Inflammatory macrophage (primary cell): Measurements from ENCODE around the gene LRP2.

Experiments used
- DNase-seq, 2 donors: peaks; one replicate each; pipeline ENCODE4 v3.0.0-alpha.2; 2020 to 2022

The LRP2 gene

DNA sequence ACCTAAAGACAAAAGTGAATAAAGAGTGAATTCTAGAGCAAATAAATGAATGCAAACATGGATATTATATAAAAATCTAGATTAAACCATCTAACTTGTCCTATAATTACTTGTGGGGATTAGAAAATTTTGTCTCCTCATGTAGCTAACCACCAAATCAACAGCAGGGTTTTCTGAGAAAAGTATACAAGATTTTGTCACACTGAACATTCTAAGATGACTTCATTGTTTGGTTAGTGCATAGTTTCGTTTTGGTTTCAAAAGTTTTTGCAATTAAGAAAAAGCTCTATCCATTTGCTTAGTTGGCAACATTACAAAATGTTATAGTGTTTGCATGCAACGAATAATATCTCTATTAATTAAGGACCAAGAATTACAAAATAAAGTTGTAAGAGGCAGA is 125.0 kb downstream of the LRP2 start:
- DNase-seq = no peak

DNA sequence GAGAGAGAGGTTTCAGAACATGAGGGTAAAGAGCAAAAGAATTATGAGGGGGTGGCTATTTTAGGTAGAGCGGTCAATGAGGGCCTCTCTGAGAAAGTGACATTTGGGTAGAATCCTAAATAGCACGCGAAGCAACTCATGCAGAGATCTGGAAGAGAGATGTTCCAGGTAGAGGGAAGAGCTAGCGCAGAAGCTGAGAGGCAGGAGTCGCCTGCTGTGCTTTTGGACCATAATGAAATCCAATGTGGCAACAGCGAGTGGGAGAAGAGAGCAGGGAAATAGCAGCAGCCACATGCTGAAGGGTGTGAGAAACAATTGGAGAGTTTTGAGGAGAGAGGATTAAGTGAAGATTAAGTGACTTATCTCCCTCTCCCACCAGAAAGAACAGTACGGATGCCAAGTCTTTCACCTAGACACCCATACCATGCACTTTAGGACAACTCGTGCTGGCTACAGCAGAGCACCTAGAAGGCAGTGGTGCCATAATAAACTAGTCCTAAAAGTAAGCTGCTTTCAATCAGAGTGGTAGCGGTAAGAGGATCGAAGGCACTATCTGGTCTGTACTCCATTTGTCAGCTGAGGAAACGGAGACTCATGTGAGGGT is 129.7 kb downstream of the LRP2 start:
- no peak for DNase-seq

DNA sequence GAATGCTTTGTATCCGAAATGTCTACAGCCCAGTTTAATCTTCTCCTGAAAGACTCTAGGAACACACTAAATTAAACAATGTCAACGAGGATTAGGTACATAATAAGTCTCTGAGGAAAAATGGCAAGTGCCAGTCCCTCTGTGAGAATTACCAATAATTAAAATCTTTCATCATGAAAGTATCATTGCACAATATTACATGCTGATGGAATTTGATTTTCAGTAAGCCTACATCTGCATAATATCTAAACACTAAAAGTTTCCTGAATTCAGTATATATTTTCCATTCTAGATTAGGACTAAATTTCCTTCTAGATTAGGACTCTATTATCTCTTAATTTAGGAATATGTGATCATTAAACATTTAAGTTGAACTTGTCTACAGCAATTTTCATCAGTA is 132.1 kb downstream of the LRP2 start:
- no peak for DNase-seq

DNA sequence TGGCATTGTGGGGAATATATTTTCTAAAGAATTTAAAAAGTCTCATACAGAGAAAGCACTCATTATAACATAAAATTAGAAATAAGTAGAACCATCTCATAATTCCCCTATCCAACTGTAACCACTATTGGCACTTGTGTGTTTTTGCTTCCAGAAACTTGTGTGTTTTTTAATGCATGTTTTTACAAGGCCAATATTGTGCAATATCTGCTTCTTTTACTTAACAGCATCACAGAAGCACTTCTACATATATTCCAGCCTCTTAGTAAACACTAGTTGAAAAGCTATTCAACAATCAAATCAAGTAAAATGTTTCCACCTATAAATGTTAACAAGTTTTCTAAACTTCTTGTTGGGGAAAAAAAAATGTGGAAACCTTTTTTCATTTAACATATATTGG is 132.7 kb downstream of the LRP2 start:
- DNase-seq = no peak

DNA sequence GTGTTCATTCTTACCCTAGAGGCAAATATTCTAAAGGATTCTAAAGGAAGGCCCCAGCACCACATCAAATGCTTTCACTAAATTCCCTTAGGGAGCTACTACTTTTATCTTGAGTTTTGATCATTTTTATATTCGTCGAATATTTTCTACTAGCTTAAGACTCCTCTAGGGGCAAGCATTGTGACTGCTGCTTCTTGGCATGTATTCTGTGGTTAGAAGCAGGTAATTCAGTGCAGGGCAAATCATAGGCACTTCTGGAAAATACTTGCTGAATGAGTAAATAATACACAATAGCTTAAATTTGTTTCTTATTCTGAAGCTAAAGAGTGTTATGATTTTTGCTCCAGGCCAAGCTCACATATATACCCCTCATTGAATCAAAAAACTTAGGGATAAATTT is 136.4 kb downstream of the LRP2 start:
- no peak for DNase-seq

DNA sequence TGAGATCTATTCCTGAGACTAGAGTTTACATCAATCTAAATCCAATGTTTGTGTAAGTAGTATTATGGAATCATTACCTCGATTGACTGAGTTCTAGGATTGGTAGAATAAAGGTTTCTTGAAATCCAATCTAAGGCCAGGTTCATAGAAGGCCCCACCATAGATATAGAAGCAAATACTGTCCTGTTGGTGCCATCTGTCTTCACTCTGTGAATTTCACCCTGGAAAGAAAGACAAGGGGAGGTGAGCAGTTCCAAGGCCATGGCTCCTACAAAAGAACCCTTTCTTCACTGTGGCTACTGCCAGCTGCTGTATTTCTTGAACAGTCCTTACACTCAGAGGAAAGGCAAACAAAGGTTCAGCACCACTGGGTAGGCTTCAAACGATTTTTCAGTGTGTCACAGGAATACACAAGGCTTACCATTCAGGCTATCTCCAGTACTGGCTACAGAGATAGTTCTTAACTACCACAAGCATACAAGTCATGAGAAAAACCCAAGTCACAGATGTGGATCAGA is 137.0 kb downstream of the LRP2 start:
- DNase-seq = no peak

DNA sequence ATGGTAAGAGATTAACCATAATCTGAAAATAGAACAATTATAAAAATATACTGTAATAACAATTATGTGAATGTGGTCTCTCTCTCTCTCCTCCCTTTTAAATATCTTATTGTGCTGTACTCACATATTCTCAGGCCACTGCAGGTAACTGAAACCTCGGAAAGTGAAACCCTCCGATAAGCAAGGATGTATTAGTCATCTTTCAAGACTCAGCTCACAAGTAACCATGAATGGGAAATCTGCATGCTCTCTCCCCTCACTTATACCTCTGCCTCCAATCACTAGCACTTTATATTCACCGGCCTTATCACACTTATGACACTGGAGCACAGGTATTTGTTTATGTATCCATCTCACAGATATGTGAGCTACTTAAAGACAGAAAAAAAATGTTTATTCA is 139.7 kb downstream of the LRP2 start:
- no peak for DNase-seq

DNA sequence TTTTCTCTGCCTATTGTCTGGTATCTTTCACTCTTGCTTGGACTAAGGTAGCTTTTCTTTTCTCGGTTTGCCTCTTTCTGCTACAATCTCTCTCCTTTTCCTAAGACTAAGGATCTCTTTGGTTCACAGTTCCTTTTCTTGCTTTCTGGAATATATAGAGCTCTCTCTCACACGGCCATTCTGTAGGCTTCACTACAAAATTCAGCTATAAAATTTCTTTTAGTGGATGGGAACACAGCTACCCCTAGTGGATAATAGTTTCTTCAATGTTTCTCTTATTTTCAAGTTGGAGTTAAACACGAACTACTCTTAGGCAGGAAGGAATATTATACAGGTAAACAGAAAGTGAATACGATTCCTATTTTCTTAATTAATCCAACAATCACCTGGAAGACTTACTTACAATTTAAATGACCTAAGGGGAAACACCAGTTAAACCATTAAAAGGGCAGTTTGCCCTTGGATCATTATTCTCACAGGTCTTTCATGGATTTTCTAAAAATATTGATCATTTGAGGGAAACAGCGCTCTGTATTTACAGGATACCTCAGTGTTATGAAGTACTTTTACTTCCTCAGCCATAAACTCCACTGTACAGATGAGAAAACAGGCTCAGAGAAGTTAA is 140.5 kb downstream of the LRP2 start:
- peak in 1 of 2 donors; percentile 19 for DNase-seq

DNA sequence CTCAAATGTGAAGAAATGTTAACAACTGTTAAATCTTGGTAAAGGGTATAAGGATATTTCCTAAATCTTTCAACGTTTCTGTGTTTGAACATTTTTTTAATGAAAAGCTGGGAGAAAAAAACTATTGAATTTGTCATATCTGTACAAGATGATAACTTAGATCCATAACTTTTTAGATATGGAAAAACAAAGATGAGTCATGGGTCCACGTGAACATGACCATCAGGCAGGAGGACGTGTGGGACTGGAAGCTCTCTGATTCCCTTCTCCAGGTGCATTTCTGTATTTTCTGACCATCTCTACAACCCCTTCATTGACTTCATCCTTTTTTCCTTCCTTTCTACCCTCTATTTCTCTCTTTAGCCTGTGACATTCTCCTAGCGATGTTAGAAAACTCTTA is 151.4 kb downstream of the LRP2 start:
- DNase-seq = no peak

DNA sequence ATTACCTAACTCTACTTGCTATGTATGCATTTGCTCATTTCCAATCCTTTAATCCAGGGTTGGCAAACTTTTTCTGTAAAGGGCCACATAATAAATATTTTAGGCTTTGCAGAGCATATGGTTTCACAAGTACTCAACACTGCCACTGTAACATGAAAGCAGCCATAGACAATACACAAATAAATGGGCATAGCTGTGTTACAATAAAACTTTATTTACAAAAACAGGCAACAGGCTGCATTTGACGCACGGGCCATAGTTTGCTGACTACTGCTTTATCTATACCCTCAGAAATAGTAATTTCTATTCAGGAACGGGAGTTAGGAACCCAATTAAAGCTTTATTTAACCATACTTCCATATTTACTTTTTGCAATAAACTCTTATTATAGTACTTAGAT is 154.3 kb downstream of the LRP2 start:
- no peak for DNase-seq

DNA sequence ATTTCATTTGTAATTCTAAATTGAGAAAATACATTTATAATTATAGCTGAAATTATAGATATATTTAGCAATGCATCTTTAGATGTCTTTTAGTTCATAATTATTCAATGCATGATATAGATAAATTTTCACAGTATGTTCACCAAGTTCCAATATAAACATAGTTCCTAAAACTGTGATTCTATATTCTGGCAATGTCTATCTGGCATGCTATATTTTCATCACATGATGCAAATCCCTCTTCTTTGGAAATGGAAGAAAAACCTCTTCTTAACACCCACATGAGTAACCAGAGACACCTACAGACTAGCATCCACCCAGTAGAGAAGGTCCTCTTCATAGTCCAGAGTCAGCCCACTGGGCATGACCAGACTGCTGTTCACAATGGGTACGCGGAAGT is 157.2 kb downstream of the LRP2 start:
- no peak for DNase-seq

DNA sequence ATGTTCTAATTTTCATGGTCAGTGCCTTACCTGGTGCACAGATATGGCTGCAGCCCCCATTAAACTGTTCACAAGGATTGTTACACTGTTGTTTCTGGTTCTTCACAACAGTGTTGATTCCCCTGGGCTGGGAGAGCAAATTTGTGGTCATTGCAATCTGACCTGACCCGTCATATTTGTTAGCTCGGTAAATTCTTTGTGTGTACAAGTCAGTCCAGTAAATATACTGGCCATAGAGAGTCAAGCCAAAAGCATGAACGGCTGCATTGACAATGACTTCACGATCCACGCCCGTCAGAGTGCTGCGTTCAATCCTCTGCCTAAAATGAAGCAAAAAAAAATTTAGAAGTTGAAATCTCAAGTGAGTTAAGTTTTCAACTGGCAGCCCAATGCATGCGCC is 158.4 kb downstream of the LRP2 start:
- DNase-seq = no peak

DNA sequence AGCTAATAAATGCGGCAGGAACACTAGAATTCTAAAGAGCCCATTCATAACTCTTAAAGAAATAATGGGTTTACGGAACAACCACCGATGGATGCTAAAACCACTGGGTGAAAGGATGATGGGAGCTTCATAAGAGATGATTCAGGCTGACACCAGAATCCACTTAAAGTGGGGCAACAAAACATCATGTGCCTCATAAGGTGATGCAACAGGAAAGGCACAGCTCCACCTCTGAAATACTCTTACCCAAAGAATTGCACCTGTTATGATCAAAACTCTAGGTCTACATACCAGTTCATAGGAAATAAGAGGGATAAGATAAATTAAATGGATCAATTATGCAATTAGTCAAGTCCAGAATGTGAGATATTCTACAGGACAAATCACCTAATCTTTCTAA is 161.6 kb downstream of the LRP2 start:
- DNase-seq = no peak

DNA sequence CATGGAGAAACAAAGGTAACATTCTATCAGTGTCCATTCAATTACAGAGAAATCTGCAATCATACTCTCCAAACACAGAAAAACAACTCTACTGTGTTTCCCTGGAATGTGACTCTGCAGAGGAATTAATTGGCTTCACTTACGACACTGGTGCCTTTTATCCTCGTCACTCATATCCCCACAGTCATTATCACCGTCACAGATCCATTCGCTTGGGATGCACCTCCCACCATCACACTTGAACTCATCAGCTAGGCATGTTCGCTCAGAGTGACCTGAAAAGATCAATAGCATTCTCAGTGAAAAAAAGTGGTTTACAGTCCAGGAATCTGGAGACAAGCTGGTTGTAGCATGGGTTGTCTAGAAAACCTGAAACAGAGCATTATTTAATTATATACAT is 168.7 kb downstream of the LRP2 start:
- no peak for DNase-seq

DNA sequence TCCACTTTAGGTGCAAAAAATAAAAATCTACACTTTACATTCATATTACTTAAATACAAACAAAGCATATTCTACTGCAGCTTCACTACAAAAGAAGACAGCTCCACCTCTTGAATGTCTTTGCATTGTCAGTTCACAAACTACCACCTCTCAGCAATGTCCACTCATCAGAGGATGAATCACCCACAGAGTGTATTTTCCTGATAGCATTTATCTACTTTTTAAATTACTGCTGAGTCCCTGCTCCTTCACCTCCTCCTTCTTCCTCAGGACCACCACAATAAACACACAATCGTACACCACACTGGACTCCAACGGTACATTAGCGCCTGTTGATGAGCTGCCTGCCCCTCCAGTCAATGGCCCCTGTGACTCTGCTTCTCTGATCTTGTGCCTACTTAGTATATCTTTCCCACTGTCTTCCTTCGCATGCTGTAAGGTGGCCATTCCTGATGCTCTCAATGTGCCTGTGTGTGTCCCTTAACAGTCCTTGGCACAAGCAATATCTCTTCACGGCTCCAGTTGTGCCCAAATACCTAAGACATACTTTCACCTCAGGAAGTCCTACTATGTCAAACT is 172.0 kb downstream of the LRP2 start:
- DNase-seq = no peak

DNA sequence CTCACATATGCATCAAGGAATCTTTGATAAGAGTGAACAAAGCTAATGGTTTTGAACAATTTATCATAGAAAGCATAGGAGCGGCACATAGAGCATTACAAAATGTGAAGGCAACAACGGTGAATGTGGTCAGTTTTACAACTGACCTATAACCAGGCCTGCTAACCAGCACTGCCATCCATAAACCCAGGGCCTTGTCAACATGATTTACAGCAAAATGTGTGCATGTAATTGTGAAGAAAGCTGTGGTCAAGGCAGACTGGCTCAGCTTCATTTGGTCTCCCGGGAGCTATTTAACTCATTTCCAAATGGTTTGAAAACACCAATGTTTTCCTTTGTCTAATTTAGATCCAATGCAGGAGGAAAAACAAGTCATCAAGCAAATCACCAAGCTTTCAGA is 173.2 kb downstream of the LRP2 start:
- DNase-seq = no peak

DNA sequence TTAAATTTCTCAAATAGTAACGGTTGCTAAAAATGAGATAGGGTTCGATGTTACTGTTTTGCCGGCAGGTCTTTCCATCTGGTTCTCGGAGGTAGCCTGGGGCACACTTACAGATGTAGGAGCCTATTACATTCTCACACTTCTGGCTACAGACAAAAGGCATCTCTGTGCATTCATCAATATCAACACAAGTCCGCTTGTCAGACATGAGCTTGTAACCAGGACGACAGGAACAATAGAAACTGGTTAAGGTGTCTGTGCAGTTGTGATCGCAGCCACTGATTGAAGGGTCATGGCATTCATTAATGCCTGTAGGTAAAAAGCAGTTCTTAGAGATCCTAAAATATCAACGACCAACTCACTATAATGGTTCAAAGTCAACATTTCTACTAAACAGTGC is 176.6 kb downstream of the LRP2 start:
- DNase-seq = no peak

DNA sequence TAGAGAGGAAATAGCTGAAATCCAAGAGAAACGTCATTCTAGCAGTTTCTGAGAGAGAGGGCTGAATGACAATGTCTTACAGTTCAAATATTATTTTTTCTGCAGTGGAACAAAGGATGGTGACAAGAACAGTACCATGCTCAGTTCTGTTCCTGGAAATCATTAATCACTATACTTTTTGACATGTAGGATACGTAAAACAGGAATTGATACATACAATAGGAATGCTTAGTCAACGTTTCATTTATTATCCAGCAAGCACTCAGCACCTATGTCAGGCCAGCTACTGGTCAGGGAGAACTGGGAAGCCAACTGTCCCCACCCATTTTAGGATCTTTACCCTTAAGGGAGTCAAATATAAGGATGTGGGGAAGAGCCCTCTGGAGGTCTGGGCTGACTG is 178.3 kb downstream of the LRP2 start:
- DNase-seq = no peak

DNA sequence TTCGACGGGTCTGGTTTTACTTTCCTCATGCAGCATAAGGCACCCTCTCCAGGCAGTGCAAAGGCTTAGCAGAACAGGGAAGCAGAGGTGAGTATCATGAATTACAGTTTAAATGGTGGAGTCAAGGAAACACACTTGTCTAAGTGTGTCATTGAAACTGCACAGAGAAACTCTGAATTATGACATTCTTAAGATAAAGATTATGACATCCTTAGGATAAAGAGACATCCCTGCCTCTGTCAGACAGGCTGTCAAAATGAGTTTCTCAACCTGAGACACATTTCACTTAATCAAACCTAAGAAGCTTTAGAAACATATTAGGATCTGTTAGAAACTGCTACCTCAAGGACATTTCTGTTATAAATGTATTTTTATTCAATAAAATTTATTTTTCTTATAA is 179.8 kb downstream of the LRP2 start:
- DNase-seq = no peak

DNA sequence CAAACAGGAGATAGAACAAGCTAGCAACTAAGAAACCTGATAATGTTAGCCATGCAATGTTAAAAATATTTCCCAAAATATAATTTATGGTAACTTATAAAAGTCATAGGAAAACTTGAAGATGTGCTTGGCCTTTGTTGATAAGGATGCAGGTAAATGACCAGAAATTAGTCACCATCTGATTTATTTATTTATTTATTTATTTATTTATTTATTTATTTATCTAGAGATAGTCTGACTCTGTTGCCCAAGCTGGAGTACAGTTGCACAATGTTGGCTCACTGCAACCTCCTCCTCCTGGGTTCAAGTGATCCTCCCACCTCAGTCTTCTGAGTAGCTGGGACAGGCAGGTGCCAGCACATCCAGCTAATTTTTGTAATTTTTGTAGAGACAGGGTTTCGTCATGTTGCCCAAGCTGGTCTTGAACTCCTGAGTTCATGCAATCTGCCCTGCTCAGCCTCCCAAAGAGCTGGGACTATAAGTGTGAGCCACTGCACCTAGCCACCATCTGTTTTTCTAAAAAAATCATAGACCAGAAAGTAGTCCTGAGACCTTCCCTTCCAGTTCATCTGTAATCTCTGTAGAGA is 183.4 kb downstream of the LRP2 start:
- no peak for DNase-seq

DNA sequence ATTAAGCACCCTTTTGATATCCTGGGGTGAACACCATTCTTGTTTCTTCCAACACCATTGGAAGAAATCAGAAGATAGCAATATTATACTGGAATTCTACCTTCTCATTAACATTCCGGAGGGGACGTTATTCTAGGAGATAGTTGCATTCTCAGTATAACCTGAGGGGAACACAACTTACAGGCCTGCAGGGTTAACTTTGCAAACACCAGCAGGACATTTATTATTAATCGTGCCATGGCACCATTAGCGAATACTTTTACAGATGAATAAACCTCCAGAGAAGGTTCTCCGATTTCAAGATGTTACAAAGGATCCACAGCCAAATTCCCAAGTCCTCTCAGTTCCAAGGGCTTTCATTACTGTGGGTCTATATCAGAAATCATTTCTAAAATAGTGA is 184.0 kb downstream of the LRP2 start:
- no peak for DNase-seq

DNA sequence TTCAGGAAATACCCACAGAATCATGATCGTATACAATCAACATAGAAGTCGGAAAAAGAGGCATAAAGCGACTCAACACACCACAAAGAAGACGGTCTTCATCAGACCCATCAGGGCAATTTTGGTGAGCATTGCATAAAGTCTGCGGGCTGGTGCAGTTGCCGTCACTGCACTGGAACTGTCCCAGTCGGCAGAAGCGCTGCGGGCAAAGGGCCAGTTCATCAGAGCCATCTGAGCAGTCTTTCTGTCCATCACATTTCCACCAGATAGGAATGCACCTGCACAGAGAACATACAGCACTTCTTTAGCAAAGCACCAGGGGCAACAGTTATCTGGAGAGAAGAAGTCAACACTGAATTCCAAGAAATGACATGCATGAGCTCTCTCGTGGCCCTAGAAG is 187.2 kb downstream of the LRP2 start:
- DNase-seq = no peak

DNA sequence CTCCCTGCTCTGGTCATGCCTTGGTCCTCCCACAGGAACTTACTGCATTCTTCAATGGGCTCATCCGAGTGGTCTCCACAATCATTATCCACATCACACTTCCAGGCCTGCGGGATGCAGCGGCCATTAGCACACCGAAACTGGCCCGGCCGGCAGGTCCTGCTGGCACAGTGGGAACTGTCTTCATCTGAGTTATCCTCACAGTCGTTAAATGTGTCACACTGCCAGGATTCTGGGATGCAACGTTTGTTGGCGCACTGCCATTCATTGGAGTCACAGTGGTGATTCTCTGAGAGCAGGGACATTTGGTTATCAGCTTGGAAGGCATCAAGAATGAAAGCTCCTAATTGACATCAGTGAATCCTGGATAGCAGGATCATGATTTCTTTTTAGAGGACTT is 188.5 kb downstream of the LRP2 start:
- DNase-seq = no peak

DNA sequence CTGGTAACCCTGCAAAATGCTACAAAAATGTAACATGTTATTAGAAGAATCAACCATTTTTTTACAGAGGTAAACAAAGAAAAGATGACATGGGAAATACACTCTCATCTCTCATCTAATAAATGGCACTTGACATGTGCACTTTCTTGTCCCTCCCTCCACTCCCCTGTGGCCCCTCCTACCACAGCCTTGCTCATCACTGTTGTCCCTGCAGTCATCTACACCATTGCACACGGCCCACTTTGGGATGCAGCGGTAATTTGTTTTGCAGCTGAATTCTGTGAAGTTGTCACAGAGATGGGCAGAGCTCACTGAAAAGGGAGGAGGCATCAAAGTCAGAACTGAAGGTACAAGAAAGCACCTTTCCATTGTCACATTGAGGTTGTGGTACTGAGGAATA is 189.4 kb downstream of the LRP2 start:
- DNase-seq = no peak
